Measurements from ENCODE around the gene PEX10.

- TF ChIP-seq CTCF (conservative IDR thresholded peaks at IDR 0.05 in 1 of 2, IDR thresholded peaks at IDR 0.05 in 1 of 2; ENCODE audit: extremely low read depth in 1 of 2, insufficient read depth in 1 of 2, low read depth in 1 of 2, low read length in 2 of 2) (no peak), EZH2 (IDR thresholded peaks at IDR 0.05; ENCODE audit: borderline replicate concordance, low read length) (no peak)
Measured at GRCh38 chr1:2388004-2388913, 24.1 kb downstream of the PEX10 start.

Measured in mammary epithelial cell (primary cell).